A549 (cell line): ENCODE data around the gene MEF2B.

Experiments
- CEBPB ChIP-seq, 2 experiments: fragments of >200 bp in 1 of 2; sonication (Bioruptor Twin) in 1 of 2; formaldehyde crosslinking in 1 of 2; IDR thresholded peaks; 2 replicates each; pipeline ENCODE4 v1.6.1; 2012 to 2016
- HOXB13 ChIP-seq: fragments of 250-450 bp; sonication (Bioruptor Pico); IDR thresholded peaks from 2 replicates; pipeline ENCODE4 v1.5.0; 2020; ENCODE audit warnings: low read depth, mild to moderate bottlenecking, moderate library complexity
- SMC3 ChIP-seq: fragments of >200 bp; sonication (Bioruptor Twin); formaldehyde crosslinking; IDR thresholded peaks from 3 replicates; pipeline ENCODE4 v1.6.1; 2018; ENCODE audit warnings: inconsistent platforms
- TF ChIP-seq, protein P1 (sequence below): fragments of >200 bp; sonication (Bioruptor Twin); formaldehyde crosslinking; IDR thresholded peaks from 3 replicates; pipeline ENCODE4 v1.5.1; 2016

DNA sequence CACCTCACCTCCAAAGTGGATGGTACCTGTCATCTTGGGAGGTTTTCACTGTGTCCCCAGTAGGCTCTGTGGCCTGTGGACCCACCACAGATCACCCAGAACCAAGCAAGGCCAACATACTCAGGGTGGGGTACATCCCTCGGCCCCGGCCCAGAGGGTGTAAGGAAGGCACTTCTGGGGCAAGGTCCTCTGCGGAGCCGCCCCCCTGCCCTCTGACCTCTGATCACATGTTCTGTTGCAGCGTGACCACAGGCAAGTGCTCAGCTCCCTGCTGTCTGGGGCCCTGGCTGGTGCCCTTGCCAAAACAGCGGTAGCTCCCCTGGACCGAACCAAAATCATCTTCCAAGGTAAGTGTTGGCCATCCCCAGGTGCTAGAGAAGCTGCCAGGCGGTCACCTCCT lies 68.5 kb downstream of the MEF2B start:
- TF ChIP-seq CEBPB (IDR thresholded peaks at IDR 0.05) (no peak), SMC3 (no peak), HOXB13 (CRISPR knock-in tag) (no peak)
- TF ChIP-seq, protein P1, sequence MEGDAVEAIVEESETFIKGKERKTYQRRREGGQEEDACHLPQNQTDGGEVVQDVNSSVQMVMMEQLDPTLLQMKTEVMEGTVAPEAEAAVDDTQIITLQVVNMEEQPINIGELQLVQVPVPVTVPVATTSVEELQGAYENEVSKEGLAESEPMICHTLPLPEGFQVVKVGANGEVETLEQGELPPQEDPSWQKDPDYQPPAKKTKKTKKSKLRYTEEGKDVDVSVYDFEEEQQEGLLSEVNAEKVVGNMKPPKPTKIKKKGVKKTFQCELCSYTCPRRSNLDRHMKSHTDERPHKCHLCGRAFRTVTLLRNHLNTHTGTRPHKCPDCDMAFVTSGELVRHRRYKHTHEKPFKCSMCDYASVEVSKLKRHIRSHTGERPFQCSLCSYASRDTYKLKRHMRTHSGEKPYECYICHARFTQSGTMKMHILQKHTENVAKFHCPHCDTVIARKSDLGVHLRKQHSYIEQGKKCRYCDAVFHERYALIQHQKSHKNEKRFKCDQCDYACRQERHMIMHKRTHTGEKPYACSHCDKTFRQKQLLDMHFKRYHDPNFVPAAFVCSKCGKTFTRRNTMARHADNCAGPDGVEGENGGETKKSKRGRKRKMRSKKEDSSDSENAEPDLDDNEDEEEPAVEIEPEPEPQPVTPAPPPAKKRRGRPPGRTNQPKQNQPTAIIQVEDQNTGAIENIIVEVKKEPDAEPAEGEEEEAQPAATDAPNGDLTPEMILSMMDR = no peak
